Breast epithelium (tissue), 4 donors: Measurements from ENCODE around the gene GSTP1. TPM values are rescaled to one million over a fixed set of nuclear protein-coding genes. Genes with fewer than 3 reads are reported as not detected.
"Not testable (repeated sequence)": the region's sequence is repeated elsewhere in the genome, so short reads cannot be mapped to it uniquely, and the experiment has no call there.

Experiments
- DNase-seq, 2 donors: peaks; one replicate each; pipeline ENCODE4 v3.0.0-alpha.2; 2019; ENCODE audit warnings: low spot score in 2 of 2
- H3K27ac ChIP-seq, 2 donors: fragments of 200-600 bp; sonication (generic) in 1 of 2; one replicate each; pipeline ENCODE4 v1.5.1; 2016 to 2019; ENCODE audit warnings: mild to moderate bottlenecking in 1 of 2
- H3K27me3 ChIP-seq, 2 donors: fragments of 200-600 bp; sonication (generic) in 1 of 2; one replicate each; pipeline versions ENCODE4 v1.5.1 to v1.6.0; 2017 to 2019; ENCODE audit warnings: control low read depth in 1 of 2, mild to moderate bottlenecking in 1 of 2
- H3K36me3 ChIP-seq: fragments of 200-600 bp; one replicate; pipeline ENCODE4 v1.5.1; 2019
- H3K4me1 ChIP-seq, 2 donors: fragments of 200-600 bp; sonication (generic); one replicate each; pipeline ENCODE4 v1.5.1; 2016 to 2019; ENCODE audit warnings: control low read depth in 1 of 2
- H3K4me3 ChIP-seq, 3 donors: fragments of 200-600 bp; sonication (generic); 1 replicate in 2 of 3; 2 replicates in 1 of 3; pipeline ENCODE4 v1.5.1; 2016 to 2019; ENCODE audit warnings: mild to moderate bottlenecking in 3 of 3, moderate library complexity in 2 of 3
- H3K9me3 ChIP-seq, 2 donors: fragments of 200-600 bp; sonication (generic) in 1 of 2; one replicate each; pipeline ENCODE4 v1.5.1; 2016 to 2019; ENCODE audit warnings: control low read depth in 1 of 2
- CTCF ChIP-seq, 3 donors: fragments of 450-650 bp; IDR thresholded peaks; one replicate each; pipeline ENCODE4 v1.5.1; 2016 to 2017; ENCODE audit warnings: antibody characterized with exemption in 3 of 3, mild to moderate bottlenecking in 3 of 3, moderate library complexity in 3 of 3
- POLR2A ChIP-seq: fragments of 450-650 bp; IDR thresholded peaks from one replicate; pipeline ENCODE4 v1.6.1; 2016; ENCODE audit warnings: antibody characterized with exemption, mild to moderate bottlenecking, moderate library complexity
- POLR2AphosphoS5 ChIP-seq, 3 donors: sonication (generic); formaldehyde crosslinking; IDR thresholded peaks; one replicate each; pipeline ENCODE4 v1.6.1; 2017; ENCODE audit warnings: antibody characterized with exemption in 3 of 3
- intact Hi-C: fragments of 100-400 bp; cut with DNase I; formaldehyde crosslinking; loops from one replicate; pipeline ENCODE4 v1.15.1; 2023; ENCODE audit warnings: low total_unique reads
- total RNA-seq, 3 donors: library from RNA; depleted of rRNA; stranded (reverse); fragments of >200 nt; gene quantifications; one replicate each; pipeline ENCODE4 v1.1.0, GENCODE V29; 2016

GSTP1 gene
- total RNA-seq, 3 donors from 2014 or later, result 552 to 1,029 (median 1,013) TPM

- no peak for DNase-seq
- intact Hi-C loops, result no loop called here
- Histone ChIP-seq H3K27me3 (no peaks in the 10 kb centered on the region), H3K4me1 (no peaks in the 10 kb centered on the region), H3K27ac (no peak overlapping the region), H3K4me3 (no peak overlapping the region), H3K9me3 (peaks cover 0 to 5% of the 10 kb centered on the region in 2 donors), H3K36me3 (no peaks in the 10 kb centered on the region)
- TF ChIP-seq POLR2A, result no peak
- no peak for TF ChIP-seq CTCF (IDR thresholded peaks at IDR 0.05)
- TF ChIP-seq POLR2AphosphoS5 (IDR thresholded peaks at IDR 0.05), result no peak
These were observed 32.5 kb upstream of the GSTP1 start for GRCh38 chr11:67551127-67551526.

GRCh38 chr11:67551697-67552096 lies 31.9 kb upstream of the GSTP1 start:
- H3K4me3 ChIP-seq, H3K27me3 ChIP-seq, DNase-seq, H3K4me1 ChIP-seq, intact Hi-C loops, H3K9me3 ChIP-seq, H3K36me3 ChIP-seq, H3K27ac ChIP-seq: not testable (repeated sequence)

- TF ChIP-seq POLR2AphosphoS5 (IDR thresholded peaks at IDR 0.05), result no peak
- TF ChIP-seq POLR2A, result no peak
- no peak for TF ChIP-seq CTCF (IDR thresholded peaks at IDR 0.05)
- no peaks in the 10 kb centered on the region for H3K27me3 ChIP-seq
- H3K27ac ChIP-seq, result no peak overlapping the region
- no peaks in the 10 kb centered on the region for H3K36me3 ChIP-seq
- H3K4me3 ChIP-seq, result no peak overlapping the region
- intact Hi-C loops, result no loop called here
- DNase-seq, result no peak
- H3K9me3 ChIP-seq, result peaks cover 0 to 5% of the 10 kb centered on the region in 2 donors
- H3K4me1 ChIP-seq, result no peaks in the 10 kb centered on the region
These were observed 27.4 kb upstream of the GSTP1 start for GRCh38 chr11:67556244-67556643.

- no peaks in the 10 kb centered on the region for H3K9me3 ChIP-seq
- intact Hi-C loops, result no loop called here
- no peak for DNase-seq
- no peaks in the 10 kb centered on the region for H3K4me1 ChIP-seq
- no peaks in the 10 kb centered on the region for H3K36me3 ChIP-seq
- no peaks in the 10 kb centered on the region for H3K27me3 ChIP-seq
- no peak overlapping the region for H3K4me3 ChIP-seq
- H3K27ac ChIP-seq, result no peak overlapping the region
- TF ChIP-seq POLR2AphosphoS5 (IDR thresholded peaks at IDR 0.05) (no peak), CTCF (IDR thresholded peaks at IDR 0.05) (no peak), POLR2A (no peak)
These were observed 25.4 kb upstream of the GSTP1 start for GRCh38 chr11:67558084-67558772.

GRCh38 chr11:67561971-67562619 lies 21.5 kb upstream of the GSTP1 start:
- Histone ChIP-seq H3K27me3 (no peaks in the 10 kb centered on the region), H3K36me3 (no peaks in the 10 kb centered on the region), H3K4me3 (no peak overlapping the region), H3K4me1 (no peaks in the 10 kb centered on the region), H3K9me3 (no peaks in the 10 kb centered on the region), H3K27ac (no peak overlapping the region)
- intact Hi-C loops, result no loop called here
- TF ChIP-seq POLR2A, result no peak
- no peak for TF ChIP-seq CTCF (IDR thresholded peaks at IDR 0.05)
- no peak for TF ChIP-seq POLR2AphosphoS5 (IDR thresholded peaks at IDR 0.05)
- DNase-seq, result no peak
